Posterior cingulate gyrus (tissue), 11 donors: ENCODE results near the gene CTNNA2.
A peak's percentile ranks its signal among the peaks of the same experiment; 100 is the strongest.

ENCODE experiments used
- DNase-seq, 10 donors: peaks; one replicate each; pipeline versions ENCODE4 v3.0.0 to v3.0.0-alpha.2; 2020 to 2021; ENCODE audit warnings: mixed read lengths in 3 of 10
- intact Hi-C: fragments of 100-400 bp; cut with DNase I; formaldehyde crosslinking; loops from one replicate; pipeline ENCODE4 v1.15.1; 2023

Gene CTNNA2

DNA sequence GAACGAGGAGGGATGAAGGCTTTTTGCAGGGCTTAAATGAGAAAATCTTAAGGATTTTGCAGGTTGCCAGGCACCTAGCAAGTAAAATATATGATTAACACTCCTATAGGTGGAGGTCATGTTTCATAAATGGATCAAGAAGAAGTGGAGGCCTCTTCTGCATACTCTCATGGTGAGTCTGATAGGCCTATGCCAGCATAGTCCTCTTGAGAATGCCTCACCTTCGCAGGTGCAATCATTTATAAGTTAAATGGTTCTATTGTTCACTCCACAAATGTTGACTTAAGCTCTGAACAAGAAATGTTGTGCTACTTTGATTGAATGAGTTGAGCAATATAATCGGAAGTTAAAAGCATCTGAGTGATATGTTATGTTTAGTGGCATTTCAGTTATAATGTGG is 779.6 kb downstream of the CTNNA2 start:
- DNase-seq = no peak
- intact Hi-C loops = no loop called here

DNA sequence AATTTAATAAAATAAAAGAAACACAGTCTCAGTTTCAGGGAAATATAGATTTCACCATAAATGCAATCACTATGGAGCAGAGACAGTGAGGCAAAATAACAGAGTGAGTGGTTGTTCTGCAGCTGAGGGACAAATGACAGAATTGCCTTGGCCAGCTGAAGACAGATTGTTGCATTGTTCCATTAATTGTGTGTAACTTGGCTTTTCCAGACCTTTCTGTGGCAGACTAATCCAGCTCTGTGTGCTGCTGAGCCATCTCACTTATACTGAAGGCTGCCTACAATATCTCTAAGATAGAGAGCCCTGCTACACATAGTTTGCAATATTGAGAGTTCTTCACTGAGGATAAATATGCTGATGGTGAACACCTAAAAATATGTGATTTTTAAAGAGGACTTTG is 780.2 kb downstream of the CTNNA2 start:
- intact Hi-C loops = no loop called here
- DNase-seq = peak in 1 of 10 donors; percentile 25

DNA sequence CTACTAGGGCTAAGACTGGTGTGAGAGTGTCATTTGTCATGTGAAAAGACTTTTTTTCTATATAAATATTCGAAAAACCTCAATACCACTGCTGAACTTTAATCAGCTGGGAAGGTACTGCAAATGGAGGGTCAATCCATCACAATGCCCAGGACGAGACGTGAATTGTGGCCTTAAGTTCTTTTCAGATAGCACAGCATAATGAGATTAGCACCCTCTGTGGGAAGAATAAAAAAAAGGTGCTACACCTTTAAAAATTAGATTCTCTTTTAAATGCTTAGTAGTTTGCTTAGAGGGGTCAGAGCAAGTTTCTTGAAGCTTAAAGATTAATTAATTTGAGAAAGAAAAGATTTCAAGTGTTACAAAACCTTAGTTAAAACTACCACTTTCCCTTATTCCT is 786.1 kb downstream of the CTNNA2 start:
- intact Hi-C loops = no loop called here
- DNase-seq = no peak

DNA sequence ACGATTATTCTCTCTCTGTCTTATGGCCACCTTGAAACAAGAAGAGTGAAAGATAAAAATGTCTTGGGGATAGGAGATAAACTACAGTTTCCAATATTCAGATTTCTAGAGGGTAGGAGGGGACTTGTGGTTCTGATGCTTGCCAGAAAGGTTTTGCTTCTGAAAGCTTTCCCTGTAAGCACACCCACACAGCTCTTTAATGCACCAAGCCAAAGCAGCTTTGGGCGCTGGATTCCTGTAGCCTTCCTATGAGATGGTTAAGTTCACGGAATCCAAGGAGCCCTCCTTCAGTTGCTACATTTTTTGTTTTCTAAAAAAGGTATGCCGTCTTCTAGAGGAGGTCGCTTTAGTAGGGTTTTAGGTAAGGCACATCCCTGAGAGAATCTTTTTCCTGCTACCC is 786.8 kb downstream of the CTNNA2 start:
- DNase-seq = peak in 5 of 10 donors; percentile 28 to 87 (median 32)
- intact Hi-C loops = no loop called here

DNA sequence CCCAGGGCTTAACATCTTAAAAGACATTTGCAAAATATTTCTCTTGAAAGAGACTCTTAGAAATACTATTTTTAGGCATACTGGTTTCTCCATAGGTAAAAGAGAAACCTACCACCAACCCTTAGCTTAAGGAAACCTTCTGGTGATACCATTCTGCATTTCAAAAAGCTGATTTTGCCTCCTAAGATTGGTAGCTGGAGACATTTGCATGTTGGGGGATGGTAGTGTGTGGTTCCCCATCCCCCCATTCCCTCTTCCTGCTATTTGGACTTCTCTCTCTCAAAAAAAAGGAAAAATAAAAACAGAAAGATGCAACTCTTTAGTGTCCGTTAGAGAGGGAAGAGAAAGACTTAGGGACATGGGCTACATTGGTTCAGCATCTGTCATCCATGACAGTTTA is 787.5 kb downstream of the CTNNA2 start:
- intact Hi-C loops = no loop called here
- no peak for DNase-seq

DNA sequence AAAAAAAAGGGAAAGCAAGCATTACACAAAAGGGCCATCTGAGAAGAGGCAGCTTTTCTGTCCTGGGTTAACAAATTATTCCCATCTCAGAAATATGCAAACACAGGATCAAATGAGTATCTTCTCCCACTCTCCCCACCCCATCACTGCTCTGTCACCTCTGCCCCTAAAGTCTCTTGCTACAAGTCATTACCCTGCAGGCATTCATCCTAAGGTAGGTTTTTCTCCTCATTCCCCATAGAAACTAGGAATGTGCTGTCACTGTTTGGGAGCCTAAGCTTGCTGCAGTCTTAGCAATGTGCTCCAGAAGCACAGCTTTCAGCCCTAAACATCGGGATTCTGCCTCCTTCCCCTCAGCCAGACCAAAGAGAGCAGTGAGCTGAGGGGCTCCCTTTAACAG is 788.1 kb downstream of the CTNNA2 start:
- intact Hi-C loops = no loop called here
- DNase-seq = no peak

DNA sequence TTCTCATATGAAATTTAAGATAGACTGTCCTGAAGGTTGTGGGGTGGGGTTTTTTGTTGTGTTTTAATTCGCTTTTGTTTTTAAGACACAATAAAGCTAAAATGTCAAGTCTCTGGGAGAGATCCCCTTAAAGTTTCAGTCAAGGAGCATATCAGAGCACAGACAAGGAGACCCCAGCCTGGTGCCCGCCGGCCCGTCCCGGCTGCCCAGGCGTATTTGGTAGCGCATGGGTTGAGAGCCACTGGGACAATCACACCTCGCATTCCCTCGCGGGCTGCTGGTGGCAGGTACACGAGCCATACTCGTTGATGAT is 789.1 kb downstream of the CTNNA2 start:
- DNase-seq = peak in 2 of 10 donors; percentile 56 to 66
- intact Hi-C loops = no loop called here

DNA sequence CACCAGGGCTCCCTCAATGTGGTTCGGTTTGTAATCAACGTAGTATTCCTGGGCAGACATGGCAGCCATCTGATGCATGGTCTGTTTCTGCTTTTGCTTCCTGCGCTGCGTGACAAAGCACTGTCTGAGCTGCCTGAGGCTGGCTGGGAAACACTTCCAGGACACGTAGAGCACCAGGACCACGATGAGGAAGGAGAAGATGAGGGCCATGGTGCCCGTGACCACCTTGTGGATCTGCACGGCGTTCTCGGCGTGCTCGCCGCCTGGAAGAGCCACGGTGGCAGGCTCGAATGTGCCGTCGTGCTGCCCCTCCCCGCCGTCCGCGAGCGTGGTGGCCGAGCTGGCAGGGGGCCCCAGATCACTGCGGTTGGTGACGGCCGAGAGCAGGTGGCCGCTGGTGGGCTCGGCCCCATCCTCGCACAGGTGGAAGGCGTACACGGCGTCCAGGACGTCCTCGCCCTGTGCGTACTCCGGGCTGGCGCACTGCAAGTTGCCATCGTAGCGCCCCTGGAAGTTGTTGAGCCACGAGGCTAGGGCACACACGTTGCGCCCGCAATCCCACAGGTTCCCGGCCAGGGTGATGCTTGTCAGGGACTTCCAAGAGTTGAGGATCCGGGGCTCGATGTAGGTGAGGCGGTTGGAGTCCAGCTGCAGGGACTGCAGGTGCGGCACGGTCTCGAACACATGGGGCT is 789.6 kb downstream of the CTNNA2 start:
- intact Hi-C loops = no loop called here
- DNase-seq = peak in 7 of 10 donors; percentile 13 to 80 (median 28)

DNA sequence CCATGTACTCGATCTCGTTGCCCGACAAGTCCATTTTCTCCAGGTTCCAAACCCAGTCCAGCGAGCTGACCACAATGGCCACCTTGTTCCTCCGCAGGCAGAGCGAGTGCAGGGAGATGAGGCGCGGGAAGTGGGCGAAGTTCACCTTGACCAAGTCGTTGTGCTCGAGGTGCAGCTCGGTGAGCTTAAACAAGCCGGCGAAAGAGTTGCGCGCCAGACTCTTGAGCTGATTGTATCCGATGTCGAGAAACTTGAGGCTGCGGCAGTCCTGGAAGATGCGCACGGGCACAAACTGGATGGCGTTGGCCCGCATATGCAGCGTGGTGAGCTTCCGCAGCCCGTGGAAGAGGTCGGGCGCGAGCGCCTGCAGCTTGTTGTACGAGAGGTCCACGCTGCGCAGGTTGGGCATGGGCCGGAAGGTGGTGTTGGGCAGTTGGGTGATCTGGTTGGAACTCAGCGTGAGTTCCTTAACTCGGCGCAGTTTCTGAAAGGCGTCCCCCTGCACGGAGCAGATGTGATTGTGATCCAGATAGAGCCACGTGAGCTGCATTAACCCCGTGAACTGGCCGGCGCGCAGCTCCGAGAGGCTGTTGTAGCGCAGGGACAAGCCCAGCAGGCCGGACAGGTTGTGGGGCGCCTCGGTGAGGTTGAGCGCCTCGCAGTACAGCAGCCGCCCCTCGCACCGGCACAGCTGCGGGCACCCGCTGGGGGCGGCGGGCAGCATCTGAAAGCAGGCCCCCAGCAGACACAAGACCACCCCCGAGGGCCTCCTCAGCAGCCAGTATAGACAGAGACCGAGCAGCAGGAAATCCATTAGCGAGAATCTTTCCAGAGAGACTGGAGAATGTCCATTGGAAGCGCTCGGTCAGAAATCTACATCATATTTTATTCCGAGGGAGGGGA is 790.4 kb downstream of the CTNNA2 start:
- DNase-seq = peak in 8 of 10 donors; percentile 21 to 90 (median 48)
- intact Hi-C loops = no loop called here

DNA sequence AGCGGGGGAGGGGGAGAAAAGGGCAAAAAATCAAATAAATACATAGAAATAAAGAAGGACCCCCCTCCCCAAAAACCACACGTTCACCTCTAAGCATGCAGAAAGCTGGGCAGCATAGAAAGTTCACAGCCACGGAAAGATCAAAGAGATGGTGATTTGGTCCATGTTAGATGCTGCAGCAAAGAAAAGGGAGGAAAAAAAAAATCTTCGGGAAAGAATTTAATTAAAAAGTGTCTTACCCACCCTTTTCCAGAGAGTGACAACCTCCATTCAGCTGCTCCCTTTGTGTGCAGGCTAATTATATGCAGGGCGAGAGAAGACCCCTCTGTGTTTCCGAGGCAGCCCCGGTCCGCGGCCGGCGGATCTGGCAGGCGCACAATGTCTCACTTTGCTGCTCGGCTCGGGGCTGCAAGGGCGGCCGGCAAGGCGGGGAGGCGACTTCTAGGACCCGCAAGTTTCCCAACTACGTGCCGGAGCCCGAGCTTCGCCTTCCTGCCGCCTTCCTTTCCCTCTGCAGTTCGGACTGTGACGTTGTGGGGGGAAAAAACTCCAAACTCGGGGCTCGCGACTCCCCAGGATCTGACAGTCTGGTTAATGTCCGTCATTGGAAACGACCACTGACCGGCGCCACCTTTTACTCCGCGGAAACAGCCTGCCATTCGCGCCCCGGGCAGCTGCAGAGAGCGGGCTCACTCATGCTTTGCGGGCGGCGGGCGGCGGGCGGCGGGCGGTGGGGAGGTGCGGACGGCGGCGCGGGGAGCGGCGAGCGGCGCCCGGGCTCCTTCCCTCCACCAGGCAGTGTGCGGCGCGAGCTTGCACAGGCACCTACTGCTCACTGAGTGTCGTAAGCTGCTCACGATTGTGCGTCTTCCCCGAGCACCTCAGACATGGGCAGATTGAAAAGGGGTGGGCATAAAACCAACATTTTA is 791.3 kb downstream of the CTNNA2 start, which contains the start of gene LRRTM1:
LRRTM1 (minus strand) TSS at position 844 of the 929 bp plus-strand sequence. CDS start 933 bp downstream, outside the sequence.
- DNase-seq = peak in 8 of 10 donors; percentile 42 to 93 (median 68)
- intact Hi-C loops = no loop called here

DNA sequence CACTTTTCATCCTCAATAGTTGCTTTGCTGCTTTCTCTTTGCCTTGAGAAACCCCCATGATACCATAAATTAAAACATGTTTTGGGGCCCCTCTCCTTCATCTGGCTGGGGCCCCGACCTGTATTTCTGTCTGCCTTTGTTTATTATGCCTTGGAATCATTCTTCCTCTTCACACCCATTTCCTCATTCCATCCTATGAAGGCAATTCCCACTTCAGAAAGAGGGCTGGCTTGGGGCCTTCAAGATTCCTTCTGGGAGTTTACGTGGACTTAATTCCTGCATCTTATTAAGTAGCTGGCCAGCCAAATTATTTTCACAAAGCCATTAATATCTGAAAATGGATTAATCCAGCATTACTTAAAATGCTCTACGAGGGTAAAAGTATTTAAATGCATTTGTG is 798.5 kb downstream of the CTNNA2 start:
- intact Hi-C loops = no loop called here
- no peak for DNase-seq

DNA sequence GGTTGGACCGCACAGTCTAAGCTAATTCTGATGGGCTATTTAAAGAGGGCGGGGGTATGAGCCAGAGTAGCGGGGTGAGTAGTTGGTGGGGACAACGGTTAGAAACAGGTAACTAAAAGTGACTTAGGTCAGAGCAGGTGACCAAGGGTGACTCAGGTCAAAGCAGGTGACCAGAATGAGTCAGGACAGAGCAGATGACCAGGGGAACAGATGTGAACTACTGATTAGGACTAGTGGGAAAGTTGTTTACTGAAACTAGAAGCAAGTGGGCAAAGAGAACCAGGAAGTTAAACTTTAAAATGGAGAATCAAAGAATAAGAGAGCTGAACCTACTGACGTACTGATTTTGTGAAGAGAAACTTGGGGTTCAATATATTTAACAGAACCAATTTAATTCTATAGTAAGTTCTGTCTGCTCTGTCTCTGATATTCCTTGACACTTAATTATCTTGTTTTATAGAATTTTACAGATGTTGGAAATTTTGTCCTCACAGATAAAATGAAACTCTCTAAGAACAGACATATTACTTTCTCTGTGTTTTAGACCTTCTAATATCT is 799.5 kb downstream of the CTNNA2 start:
- intact Hi-C loops = no loop called here

DNA sequence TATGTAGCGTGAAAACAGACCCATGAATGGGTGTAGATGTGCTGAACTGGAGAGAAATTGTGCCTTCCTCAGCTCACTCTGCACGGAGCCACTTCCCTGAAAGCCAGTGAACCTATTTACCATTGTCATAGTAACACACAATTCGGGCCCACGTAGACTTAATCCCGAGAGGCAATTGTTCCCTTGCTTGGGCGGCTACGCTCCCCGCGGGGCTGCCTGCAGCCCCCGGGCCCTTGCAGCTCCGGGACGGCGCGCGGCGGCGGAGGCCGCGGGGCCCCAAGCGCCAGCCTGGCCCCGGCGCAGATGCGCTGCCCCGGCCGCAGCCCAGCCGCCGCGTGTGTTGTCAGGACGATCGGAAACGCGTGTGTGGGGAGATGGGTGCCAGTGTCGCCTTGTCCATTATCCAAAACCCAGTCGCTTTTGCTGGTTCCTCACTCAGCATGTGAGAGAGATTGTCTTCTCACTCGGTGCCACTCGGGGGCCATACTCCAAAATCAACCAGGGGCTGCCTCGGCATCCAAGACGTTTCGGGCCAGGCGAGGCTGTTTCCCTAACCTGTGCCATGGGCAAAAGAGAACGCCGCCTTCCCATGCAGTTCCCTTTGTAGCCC is 809.6 kb downstream of the CTNNA2 start:
- DNase-seq = peak in 4 of 10 donors; percentile 21 to 83 (median 76)
- intact Hi-C loops = no loop called here

More for the DNA sequence above, 799.5 kb downstream of the CTNNA2 start:
- DNase-seq = no peak

DNA sequence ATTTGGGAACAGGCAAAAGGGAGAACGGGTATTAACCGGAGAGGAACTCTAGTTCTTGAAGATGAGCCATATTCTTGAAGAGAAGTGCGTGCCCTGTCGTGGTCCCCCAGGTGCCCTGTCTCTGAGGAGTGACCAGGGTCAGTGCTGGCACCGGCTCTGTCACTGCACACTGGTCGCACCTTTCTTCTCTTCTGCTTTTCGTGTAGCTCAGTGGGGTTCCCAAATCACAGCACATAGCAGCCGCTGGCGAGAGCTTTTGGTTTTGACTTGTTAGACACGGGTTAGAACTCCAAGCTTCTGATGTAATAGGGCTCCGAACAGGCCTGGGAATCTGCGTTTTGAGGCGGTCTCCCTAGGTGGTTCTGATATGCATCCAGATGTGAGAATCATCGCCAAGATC is 810.1 kb downstream of the CTNNA2 start:
- intact Hi-C loops = no loop called here
- peak in 3 of 10 donors; percentile 55 to 75 (median 69) for DNase-seq

DNA sequence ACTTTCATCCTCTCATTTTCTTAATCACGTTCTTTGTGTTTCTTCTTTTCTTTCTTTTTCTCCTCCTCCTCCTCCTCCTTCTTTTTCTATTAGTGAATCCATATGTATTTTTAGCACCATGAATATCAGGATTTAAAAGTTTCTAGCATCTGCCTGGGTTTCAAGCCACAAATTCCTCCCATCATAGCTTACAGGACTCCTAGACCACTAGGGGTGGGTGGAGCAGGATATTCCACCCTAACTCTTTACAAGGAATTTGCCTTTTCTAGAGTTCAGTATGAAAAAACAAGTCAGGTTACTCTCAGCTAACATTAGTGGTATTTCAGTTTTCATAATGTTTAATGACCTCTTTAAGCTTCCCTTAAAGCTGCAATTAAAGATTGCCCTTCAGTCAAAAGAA is 810.8 kb downstream of the CTNNA2 start:
- DNase-seq = no peak
- intact Hi-C loops = no loop called here

DNA sequence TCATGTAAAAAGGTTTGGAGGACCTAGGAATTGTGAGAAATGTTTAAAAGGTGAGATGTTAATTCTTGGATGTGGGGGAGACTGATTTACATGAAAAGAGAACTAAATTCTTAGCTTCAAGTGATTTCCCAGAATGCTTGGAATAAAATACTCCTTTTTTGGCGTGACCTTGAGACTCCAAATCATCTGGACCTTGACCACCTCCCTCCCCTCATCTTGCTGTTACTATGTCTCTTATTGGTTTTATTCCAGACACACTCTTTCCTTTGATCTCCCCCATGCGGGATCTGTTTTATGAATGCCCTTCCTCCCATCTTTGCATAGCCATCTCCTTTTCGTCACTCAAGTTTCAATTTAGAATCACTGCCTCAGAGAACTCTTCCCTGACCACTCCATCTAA is 811.7 kb downstream of the CTNNA2 start:
- no peak for DNase-seq
- intact Hi-C loops = no loop called here

DNA sequence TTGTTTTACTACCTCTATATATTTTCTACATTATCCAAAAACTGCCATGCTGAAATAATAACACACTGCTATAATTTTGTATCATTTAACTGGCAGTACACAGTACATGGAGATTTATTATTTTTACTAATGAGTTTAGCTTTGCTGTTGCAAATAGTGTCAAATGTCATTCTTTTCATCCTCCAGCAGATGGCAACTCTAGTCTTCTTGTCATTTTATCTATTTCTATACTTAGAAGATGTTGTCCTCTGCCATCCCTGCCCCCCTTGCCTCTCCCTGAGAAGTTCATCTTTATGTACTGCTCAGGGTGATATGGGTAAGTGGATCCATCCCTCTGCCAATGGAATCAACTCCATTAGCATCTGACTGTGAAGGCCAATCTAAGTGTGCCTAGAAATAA is 813.4 kb downstream of the CTNNA2 start:
- peak in 1 of 10 donors; percentile 53 for DNase-seq
- intact Hi-C loops = loop anchor here (1.0 kb wide), 1 partner anchor 173 kb away; no protein-coding TSS in a partner anchor

DNA sequence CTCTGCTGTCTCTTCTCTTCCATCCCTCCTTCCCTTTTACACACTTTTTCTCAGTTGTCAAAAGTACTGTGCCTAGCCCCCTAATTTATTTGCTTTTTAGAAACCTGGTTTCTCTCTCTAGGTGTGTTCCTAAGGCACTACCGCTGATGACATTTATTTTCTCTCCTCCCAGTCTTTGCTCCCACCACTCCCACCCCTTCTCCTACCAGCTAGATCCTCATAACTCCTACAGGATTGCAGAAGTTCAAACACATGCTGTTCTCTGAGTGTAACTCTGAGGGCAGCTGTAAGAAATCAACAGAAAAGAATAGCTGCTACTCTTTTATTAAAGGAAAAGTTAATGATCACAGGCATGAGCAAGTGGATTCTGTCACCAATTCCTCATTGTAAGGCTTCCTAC is 814.0 kb downstream of the CTNNA2 start:
- no peak for DNase-seq
- intact Hi-C loops = loop anchor here (1.0 kb wide), 1 partner anchor 172 kb away; no protein-coding TSS in a partner anchor

DNA sequence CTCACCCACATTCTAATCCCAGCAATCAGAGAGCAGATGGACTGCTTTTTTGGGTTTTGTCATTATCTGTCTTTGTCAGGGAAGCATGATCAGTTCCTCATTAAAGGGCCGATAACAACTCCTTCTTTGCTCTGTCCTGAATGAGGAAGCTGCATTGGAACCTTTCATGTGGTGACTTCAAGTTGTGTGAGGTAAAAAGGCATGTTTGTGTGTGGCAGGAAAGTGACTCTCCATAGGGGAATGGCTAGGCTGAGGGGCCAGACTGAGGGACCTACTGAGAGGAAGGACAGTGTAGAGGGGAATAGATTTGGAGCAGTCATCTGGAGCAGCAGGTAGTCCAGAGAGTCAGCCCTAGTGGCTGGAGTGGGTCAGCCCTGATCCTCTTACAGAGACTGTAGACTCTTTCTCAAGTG is 815.3 kb downstream of the CTNNA2 start:
- intact Hi-C loops = no loop called here
- no peak for DNase-seq

DNA sequence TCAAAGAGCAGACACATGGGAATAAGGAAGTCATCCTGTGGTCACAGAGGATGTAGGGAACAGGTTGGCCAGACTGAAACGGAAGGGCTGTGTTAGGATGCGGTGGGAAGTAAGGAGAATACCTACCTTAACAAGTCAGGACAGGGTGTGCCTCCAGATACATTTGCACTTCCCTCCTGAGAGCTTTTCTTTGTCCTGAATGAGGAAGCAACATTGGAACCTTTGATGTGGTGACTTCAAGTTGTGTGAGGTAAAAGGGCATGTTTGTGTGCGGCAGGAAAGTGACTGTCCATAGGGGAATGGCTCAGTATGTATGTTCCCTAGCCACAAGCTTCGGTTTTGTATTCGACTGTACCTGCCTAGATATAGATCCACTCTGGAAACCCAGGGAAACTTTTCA is 816.6 kb downstream of the CTNNA2 start:
- intact Hi-C loops = no loop called here

More for the DNA sequence above, 816.6 kb downstream of the CTNNA2 start:
- DNase-seq = no peak
